Thoracic aorta (tissue), 2 donors: Measurements from ENCODE around the gene REEP5. TPM values are rescaled to one million over a fixed set of nuclear protein-coding genes. Genes with fewer than 3 reads are reported as not detected.

ENCODE experiments used
- ATAC-seq: fragments of 150-250 bp; one replicate; pipeline ENCODE4 v1.8.0; 2017; ENCODE audit warnings: low read depth; ENCODE audit not compliant: insufficient number of reproducible peaks, low FRiP score
- DNase-seq: peaks from one replicate; pipeline ENCODE4 v3.0.0-alpha.2; 2020; ENCODE audit warnings: low spot score
- H3K27ac ChIP-seq, 2 donors: fragments of 200-600 bp; sonication (generic); 1 replicate in 1 of 2; 2 replicates in 1 of 2; pipeline ENCODE4 v1.5.1; 2016; ENCODE audit warnings: mild to moderate bottlenecking in 2 of 2, moderate library complexity in 2 of 2
- H3K27me3 ChIP-seq: fragments of 200-600 bp; sonication (generic); replicated peaks from 2 replicates; pipeline ENCODE4 v1.6.0; 2016; ENCODE audit warnings: mild to moderate bottlenecking; ENCODE audit not compliant: insufficient read depth
- H3K36me3 ChIP-seq: fragments of 200-600 bp; sonication (generic); one replicate; pipeline ENCODE4 v1.5.1; 2016
- H3K4me1 ChIP-seq, 2 donors: fragments of 200-600 bp; sonication (generic); 1 replicate in 1 of 2; 2 replicates in 1 of 2; pipeline versions ENCODE4 v1.5.1 to v1.6.0; 2016; ENCODE audit warnings: low read depth in 2 of 2, mild to moderate bottlenecking in 1 of 2; ENCODE audit not compliant: control insufficient read depth in 1 of 2
- H3K4me3 ChIP-seq: fragments of 200-600 bp; sonication (generic); 2 replicates; pipeline ENCODE4 v1.5.1; 2016; ENCODE audit warnings: mild to moderate bottlenecking
- H3K9me3 ChIP-seq: fragments of 200-600 bp; sonication (generic); 2 replicates; pipeline ENCODE4 v1.5.1; 2016
- total RNA-seq, 2 donors: library from RNA; depleted of rRNA; stranded (reverse); fragments of >200 nt; gene quantifications; one replicate each; pipeline versions ENCODE4 v1.1.0 to v1.2.3, GENCODE V29; 2016
- TF ChIP-seq, protein P1 (sequence below): fragments of 200-600 bp; sonication (generic); IDR thresholded peaks from one replicate; pipeline ENCODE4 v1.5.1; 2019; ENCODE audit warnings: antibody characterized with exemption

The REEP5 gene
- total RNA-seq, 2 donors from 2014 or later: 80.4 to 110 TPM

DNA sequence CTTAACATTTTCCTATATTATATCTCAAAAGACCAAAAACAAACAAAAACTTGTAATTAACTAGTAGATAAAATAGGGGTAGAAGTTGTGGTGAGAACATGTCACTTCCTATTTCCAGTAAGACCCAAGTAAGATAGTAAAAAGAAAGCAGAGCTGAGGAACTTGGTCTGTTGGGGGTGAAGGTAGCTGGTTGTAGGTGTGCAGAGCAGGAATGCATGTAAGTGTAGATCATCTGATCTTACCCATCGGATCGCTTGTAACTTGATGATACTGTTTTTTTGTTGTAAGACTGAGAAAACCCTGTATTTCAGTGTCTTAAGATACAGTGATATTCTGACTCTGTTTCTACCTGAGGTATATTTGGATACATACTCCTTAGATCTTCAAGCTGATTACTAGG, 55.3 kb downstream of the REEP5 start:
- Histone ChIP-seq H3K27ac (no peak overlapping the region), H3K9me3 (no peaks in the 10 kb centered on the region), H3K27me3 (no peaks in the 10 kb centered on the region), H3K4me1 (peaks cover 16 to 22% of the 10 kb centered on the region in 2 donors), H3K36me3 (peaks cover 29% of the 10 kb centered on the region), H3K4me3 (no peak overlapping the region)
- TF ChIP-seq, protein P1, sequence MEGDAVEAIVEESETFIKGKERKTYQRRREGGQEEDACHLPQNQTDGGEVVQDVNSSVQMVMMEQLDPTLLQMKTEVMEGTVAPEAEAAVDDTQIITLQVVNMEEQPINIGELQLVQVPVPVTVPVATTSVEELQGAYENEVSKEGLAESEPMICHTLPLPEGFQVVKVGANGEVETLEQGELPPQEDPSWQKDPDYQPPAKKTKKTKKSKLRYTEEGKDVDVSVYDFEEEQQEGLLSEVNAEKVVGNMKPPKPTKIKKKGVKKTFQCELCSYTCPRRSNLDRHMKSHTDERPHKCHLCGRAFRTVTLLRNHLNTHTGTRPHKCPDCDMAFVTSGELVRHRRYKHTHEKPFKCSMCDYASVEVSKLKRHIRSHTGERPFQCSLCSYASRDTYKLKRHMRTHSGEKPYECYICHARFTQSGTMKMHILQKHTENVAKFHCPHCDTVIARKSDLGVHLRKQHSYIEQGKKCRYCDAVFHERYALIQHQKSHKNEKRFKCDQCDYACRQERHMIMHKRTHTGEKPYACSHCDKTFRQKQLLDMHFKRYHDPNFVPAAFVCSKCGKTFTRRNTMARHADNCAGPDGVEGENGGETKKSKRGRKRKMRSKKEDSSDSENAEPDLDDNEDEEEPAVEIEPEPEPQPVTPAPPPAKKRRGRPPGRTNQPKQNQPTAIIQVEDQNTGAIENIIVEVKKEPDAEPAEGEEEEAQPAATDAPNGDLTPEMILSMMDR: no peak
- DNase-seq (no peak), ATAC-seq (no peak)

DNA sequence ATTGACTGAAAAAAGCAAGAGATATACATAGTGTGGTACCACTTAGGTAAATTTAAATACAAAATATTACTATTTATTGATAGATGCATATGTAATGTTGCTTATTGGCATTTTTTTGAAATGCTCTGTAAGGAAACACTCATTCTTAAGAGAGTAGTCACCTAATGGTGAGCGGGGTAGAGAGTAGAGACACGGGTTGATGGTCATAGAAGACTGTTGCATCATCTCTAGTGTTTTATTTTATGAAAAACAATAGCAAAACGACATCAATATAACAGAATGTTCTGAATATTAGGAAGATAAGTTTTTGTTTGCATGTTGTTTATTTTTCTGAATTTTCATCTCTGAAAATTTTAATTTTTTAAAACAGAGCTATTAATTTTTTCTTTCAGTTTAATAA, 56.9 kb downstream of the REEP5 start:
- Histone ChIP-seq H3K4me1 (peaks cover 16 to 26% of the 10 kb centered on the region in 2 donors), H3K9me3 (no peaks in the 10 kb centered on the region), H3K27ac (no peak overlapping the region), H3K36me3 (peaks cover 26% of the 10 kb centered on the region), H3K4me3 (no peak overlapping the region), H3K27me3 (no peaks in the 10 kb centered on the region)
- TF ChIP-seq, protein P1: no peak
- no peak for ATAC-seq
- no peak for DNase-seq

DNA sequence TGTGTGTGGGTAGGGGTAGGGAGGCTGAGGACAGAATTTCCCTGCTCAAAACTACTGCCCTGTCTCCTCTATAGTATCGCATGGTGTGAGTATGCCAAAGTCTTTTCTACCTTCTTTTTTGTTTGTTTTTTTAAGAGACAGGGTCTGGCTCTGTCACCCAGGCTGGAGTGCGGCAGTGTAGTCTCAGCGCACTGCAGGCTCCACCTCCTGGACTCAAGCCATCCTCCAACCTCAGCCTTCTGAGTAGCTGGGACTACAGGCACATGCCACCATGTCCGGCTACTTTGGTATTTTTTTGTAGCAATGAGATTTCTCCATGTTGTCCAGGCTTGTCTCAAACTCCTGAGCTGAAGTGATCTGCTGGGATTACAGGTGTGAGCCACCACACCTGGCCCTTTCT, 58.5 kb downstream of the REEP5 start:
- peaks cover 20% of the 10 kb centered on the region for H3K36me3 ChIP-seq

DNA sequence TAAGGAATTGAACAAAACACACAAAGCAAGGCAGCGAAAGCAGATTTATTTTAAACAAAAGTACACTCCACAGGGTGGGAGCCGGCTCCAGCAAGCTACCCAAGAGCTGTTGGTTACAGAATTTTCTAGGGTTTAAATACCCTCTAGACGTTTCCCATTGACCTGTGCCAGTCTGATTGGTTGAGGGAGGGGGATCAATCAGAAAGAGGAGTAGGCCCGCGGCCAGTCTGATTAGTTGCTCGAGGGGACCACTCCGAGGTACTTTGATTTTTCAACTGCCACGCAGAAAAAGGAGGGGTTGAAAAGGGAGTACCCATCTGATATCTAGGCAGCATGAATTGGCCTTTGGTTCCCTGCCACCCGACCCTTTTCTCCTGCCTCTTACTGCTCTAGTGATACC, 59.9 kb downstream of the REEP5 start:
- no peak for ATAC-seq
- no peaks in the 10 kb centered on the region for H3K9me3 ChIP-seq
- TF ChIP-seq, protein P1: no peak
- H3K4me3 ChIP-seq: peak overlapping the region; percentile 88
- H3K36me3 ChIP-seq: peaks cover 11% of the 10 kb centered on the region
- H3K4me1 ChIP-seq: peaks cover 16 to 26% of the 10 kb centered on the region in 2 donors
- no peaks in the 10 kb centered on the region for H3K27me3 ChIP-seq
- no peak for DNase-seq
- H3K27ac ChIP-seq: peak overlapping the region; percentile 71 to 77

More for the DNA sequence above, 58.5 kb downstream of the REEP5 start:
- H3K4me3 ChIP-seq: no peak overlapping the region
- TF ChIP-seq, protein P1: no peak
- DNase-seq (no peak), ATAC-seq (no peak)
- H3K4me1 ChIP-seq: peaks cover 16 to 26% of the 10 kb centered on the region in 2 donors
- H3K27ac ChIP-seq: no peak overlapping the region
- no peaks in the 10 kb centered on the region for H3K27me3 ChIP-seq
- no peaks in the 10 kb centered on the region for H3K9me3 ChIP-seq

DNA sequence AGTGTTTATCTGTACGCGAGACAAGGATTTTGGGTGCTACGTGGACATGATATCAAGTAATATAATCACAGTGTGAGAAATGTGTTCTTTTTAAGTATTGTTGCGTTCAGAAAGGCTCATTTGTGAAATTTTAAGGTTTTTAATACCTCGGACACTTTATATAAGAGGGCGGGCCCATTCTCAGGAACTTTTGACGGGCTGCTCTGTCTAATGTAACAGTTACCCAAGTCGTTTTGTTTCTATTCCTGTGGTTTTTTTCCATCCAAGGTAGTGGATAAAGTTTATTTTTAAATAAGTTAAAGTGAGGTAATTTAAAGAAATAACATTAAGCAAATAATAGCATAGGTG, 60.4 kb downstream of the REEP5 start:
- peaks cover 16 to 26% of the 10 kb centered on the region in 2 donors for H3K4me1 ChIP-seq
- H3K36me3 ChIP-seq: peaks cover 9% of the 10 kb centered on the region
- TF ChIP-seq, protein P1: no peak
- DNase-seq: no peak
- peak overlapping the region; percentile 71 to 77 for H3K27ac ChIP-seq
- H3K9me3 ChIP-seq: no peaks in the 10 kb centered on the region
- no peaks in the 10 kb centered on the region for H3K27me3 ChIP-seq
- no peak for ATAC-seq
- peak overlapping the region; percentile 88 for H3K4me3 ChIP-seq
